ENCODE measurements around the gene TMF1. TPM values are rescaled to one million over a fixed set of nuclear protein-coding genes. Genes with fewer than 3 reads are reported as not detected.

TMF1 gene
- total RNA-seq, 1 donor from 2014 or later = 18.8 TPM

- Mint-ChIP-seq H3K36me3 (ENCODE audit: unreplicated experiment) (no peaks in the 10 kb centered on the region), H3K4me3 (ENCODE audit: unreplicated experiment) (no peak overlapping the region), H3K27ac (ENCODE audit: unreplicated experiment) (no peak overlapping the region), H3K27me3 (ENCODE audit: unreplicated experiment) (no peaks in the 10 kb centered on the region), H3K9me3 (ENCODE audit: unreplicated experiment) (no peaks in the 10 kb centered on the region), H3K4me1 (ENCODE audit: low read depth, unreplicated experiment) (no peaks in the 10 kb centered on the region)
- no peak for TF ChIP-seq CTCF (IDR thresholded peaks at IDR 0.05; ENCODE audit: partially characterized antibody, unreplicated experiment)
- no peak for DNase-seq
These were observed 43.5 kb upstream of the TMF1 start for GRCh38 chr3:69095636-69096035.

- no peak for TF ChIP-seq CTCF (IDR thresholded peaks at IDR 0.05; ENCODE audit: partially characterized antibody, unreplicated experiment)
- no peaks in the 10 kb centered on the region for H3K9me3 Mint-ChIP-seq (ENCODE audit: unreplicated experiment)
- no peak for DNase-seq
- no peak overlapping the region for H3K4me3 Mint-ChIP-seq (ENCODE audit: unreplicated experiment)
- no peaks in the 10 kb centered on the region for H3K27me3 Mint-ChIP-seq (ENCODE audit: unreplicated experiment)
- no peak overlapping the region for H3K27ac Mint-ChIP-seq (ENCODE audit: unreplicated experiment)
- H3K36me3 Mint-ChIP-seq (ENCODE audit: unreplicated experiment) = no peaks in the 10 kb centered on the region
- peaks cover 3% of the 10 kb centered on the region for H3K4me1 Mint-ChIP-seq (ENCODE audit: low read depth, unreplicated experiment)
These were observed 42.5 kb upstream of the TMF1 start for GRCh38 chr3:69094467-69095205.

GRCh38 chr3:69092030-69092516 is 39.9 kb upstream of the TMF1 start:
- Mint-ChIP-seq H3K4me3 (ENCODE audit: unreplicated experiment) (no peak overlapping the region), H3K27me3 (ENCODE audit: unreplicated experiment) (no peaks in the 10 kb centered on the region), H3K27ac (ENCODE audit: unreplicated experiment) (no peak overlapping the region), H3K9me3 (ENCODE audit: unreplicated experiment) (no peaks in the 10 kb centered on the region), H3K4me1 (ENCODE audit: low read depth, unreplicated experiment) (peaks cover 8% of the 10 kb centered on the region), H3K36me3 (ENCODE audit: unreplicated experiment) (no peaks in the 10 kb centered on the region)
- TF ChIP-seq CTCF (IDR thresholded peaks at IDR 0.05; ENCODE audit: partially characterized antibody, unreplicated experiment) = no peak
- DNase-seq = no peak

- Mint-ChIP-seq H3K4me3 (ENCODE audit: unreplicated experiment) (no peak overlapping the region), H3K9me3 (ENCODE audit: unreplicated experiment) (no peaks in the 10 kb centered on the region)
These were observed 39.4 kb upstream of the TMF1 start for GRCh38 chr3:69091389-69092029.

More at GRCh38 chr3:69091389-69092029, 39.4 kb upstream of the TMF1 start:
- TF ChIP-seq CTCF (IDR thresholded peaks at IDR 0.05; ENCODE audit: partially characterized antibody, unreplicated experiment) = no peak
- H3K27me3 Mint-ChIP-seq (ENCODE audit: unreplicated experiment) = no peaks in the 10 kb centered on the region
- DNase-seq = no peak
- peaks cover 8% of the 10 kb centered on the region for H3K4me1 Mint-ChIP-seq (ENCODE audit: low read depth, unreplicated experiment)
- H3K36me3 Mint-ChIP-seq (ENCODE audit: unreplicated experiment) = no peaks in the 10 kb centered on the region
- H3K27ac Mint-ChIP-seq (ENCODE audit: unreplicated experiment) = no peak overlapping the region
